Stimulated activated CD4-positive, alpha-beta T cell treated with anti-CD3 and anti-CD28 coated beads, Interleukin-15, amount 100 ng/mL, for 1 hour (primary cell): ENCODE results near the gene ANTXRL.
"Not testable (repeated sequence)": the region's sequence is repeated elsewhere in the genome, so short reads cannot be mapped to it uniquely, and the experiment has no call there.

Experiments used
- DNase-seq, 2 donors: peaks; one replicate each; pipeline ENCODE4 v3.0.0-alpha.2; 2020; ENCODE audit warnings: low read depth in 1 of 2, low spot score in 1 of 2

Gene ANTXRL

DNA sequence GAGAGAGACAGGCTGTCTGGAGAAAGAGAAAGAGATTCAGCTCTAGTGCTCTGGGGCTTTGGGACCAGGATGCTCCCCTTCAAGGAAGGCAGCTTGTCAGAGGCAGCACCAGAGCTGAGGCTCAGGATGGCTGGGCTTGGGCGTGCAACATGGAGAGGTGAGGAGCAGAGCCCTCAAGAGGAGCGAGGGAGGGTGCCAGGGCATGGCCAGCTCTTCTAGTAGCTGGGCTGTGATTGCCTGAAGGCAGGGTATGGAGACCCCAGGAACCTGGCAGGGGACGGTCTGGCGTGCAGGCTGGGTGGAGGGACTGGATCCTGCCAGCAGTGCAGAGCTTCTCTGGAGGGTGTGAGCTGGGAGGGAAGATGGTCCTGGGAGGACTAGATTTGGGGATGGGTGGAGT is 40.2 kb downstream of the ANTXRL start:
- no peak for DNase-seq

DNA sequence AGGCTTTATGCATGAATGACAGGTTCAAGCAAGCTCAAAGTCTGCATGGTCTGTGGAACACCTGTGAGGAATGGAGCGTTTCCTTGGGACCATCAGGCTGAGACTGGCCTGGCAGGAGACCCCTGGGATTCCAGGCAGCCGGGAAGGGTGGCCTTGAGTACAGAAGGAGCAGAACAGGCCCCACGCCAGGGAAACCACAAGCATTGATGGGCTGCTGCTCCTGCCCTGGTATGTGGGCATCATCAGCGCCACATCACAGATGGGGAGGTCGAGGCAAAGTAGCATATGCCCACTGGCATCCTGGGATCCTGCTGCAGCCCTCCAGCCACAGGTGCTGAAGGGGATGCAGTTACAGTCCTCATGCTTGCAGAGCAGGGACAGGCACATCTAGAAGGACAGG is 40.9 kb downstream of the ANTXRL start:
- no peak for DNase-seq

DNA sequence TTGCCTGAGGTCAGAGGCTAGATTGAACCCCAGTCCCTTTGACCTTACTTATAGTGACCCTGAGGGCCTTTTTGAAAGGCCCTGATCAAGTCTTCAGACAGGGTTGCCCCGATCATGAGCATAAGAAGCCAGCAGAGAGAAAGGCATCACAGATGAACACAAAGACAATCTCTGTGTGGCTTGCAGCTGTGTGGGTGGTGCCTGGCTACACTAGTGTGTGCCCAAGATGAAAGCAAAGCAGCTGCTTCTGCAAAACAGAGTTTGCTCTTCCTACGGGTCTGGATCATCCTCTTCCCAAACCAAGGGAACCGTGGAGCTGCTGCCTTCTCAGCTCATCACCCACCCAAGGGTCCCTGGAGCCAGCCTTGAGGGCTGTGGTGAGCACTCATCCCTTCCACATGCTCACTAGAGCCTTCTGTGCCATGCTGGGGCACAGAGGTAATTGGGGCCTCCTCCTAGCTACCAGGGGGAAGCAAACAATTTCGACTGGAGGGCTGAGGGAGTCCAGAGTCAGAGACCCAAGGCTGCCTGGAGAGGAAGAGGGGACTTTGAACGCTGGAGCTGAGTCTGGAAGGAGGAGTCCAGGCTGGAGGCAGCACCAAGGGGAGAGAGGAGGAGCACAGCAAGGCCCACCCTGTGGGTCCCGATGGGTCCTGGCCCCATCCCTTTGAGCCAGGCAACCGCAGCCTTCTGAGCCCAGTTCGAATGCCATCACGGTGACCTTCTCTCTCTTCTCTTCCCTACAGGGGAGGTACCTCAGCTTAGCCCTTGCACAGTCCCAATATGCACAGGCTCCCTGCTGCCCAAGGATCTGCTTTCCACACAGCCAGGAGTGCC is 42.3 kb downstream of the ANTXRL start:
- no peak for DNase-seq

DNA sequence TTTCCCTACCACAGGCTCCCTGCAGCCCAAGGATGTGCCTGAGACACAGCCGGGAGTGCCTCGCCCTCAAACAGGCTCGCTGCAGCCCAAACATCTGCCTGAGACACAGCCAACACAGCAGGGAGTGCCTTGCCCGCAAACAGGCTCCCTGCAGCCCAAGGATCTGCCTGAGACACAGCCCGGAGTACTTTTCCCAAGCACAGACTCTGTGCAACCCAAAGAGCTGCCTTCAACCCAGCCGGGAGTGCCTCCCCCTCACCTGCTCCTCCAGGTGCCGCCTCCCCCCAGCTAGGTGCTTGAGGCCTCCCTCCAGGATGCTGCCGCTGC is 42.9 kb downstream of the ANTXRL start:
- DNase-seq: no peak

DNA sequence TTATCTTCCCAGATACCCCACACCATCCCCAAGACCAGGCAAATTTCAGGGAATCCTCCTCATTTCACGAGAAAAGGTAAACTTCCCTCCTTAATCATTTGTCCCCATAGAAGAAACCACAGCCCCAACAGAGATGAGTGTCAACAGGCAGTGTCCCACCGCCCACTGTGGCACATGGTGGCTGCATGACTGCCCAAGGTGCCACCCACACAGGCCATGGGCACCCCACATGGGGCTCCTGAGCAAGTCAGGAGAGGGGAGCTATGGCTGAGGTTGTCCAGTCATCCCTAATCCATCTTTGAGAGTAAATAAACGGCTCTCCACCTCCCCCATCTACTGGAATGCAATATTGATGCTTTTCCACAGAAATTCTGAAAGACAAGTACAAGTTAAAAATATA is 44.1 kb downstream of the ANTXRL start:
- no peak for DNase-seq

DNA sequence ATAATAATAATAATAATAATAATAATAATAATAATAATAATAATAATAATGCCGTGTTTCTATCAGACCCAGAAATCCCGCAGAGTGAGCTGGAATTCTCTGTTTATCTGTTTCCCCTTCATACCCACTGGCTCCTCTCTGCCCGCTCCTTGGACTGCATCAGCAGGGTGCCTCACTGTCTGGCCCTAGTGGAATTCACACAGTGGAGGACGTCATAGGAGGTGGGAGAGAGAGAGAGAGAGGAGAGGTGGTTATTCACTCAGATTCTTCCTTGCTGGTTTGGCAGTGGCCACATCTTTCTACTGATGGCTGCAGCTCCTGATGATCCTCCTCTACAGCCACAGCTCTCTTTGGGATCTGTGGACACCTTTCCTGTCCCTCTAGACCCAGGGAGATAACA is 78.7 kb downstream of the ANTXRL start:
- not testable (repeated sequence) for DNase-seq

DNA sequence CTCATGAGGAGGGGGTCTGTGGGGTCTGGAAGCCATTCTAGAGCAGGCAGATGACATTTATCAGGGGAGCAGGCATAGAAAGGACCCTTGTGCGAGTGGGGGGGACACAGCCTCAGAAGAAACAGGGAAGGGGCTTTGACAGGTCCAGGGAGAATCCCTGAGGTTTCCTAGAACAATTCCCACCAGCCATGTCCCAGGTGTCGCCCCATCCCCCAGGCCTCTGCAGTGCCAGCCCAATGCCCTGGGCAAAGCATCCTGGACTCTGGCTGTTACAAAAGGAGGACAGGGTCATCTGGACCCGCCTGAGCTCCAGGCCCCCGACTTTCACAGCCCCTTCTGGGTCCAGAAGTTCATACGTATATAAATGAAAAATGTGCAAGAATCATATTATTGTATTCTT is 80.4 kb downstream of the ANTXRL start:
- DNase-seq: not testable (repeated sequence)

DNA sequence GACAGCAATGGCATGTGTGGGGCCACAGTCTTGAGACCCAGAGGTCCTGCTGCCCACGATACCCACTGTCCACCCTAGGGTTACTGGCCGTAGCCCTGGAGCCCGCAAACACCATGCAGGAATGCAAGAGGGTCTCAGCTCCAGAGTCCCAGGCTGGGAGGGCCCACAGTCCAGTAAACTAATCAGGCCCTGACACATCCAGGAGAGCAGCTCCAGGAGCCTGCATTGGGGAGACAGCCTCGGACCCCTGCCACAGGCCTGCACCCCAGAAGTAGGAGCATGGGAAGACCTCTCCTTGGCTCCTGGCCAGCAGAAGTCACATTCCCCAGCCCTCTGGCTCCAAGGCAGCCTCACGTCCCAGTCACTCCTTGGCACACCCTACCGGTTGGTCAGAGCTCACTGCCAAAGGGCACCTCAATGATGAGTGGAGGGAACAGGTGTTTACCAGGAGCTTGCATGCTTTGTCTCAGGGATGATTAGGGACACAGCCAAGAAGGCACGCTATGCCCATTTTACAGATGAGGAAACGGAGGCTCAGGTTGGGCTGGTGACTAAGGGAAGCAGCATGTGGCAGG is 81.0 kb downstream of the ANTXRL start:
- not testable (repeated sequence) for DNase-seq

DNA sequence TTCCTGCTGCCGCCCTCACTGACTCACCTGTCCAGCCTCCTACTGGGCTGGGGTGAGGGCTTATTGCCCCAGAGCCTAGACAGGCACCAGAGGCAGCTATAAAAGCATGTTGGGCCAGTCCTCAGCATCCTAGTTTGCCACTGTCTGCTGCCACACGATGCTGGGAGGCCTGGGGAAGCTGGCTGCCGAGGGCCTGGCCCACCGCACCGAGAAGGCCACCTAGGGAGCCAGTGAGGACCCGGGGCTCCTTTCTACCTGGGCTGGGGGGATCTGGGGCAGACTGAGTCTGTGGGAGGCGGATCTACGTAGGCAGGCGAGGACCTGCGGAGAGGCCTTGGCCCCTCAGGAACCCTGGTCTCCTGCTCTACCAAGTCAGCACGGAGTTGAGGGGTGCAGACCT is 82.2 kb downstream of the ANTXRL start:
- not testable (repeated sequence) for DNase-seq

DNA sequence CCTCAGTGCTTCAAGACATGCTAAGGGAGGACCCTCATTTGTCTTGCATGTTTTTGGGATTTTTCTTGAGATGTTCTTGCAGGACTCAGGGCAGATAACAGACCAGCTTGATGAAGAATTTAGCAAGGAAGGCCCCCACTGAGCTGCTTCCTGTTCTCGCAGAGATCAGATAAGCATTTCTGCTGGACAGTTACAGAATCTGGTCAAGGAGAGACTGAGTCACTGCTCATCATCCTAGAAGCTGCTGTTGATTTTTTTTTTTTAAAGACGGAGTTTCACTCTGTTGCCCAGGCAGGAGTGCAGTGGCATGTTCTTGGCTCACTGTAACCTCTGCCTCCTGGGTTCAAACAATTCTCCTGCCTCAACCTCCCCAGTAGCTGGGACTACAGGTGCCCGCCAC is 87.6 kb downstream of the ANTXRL start:
- DNase-seq: not testable (repeated sequence)

DNA sequence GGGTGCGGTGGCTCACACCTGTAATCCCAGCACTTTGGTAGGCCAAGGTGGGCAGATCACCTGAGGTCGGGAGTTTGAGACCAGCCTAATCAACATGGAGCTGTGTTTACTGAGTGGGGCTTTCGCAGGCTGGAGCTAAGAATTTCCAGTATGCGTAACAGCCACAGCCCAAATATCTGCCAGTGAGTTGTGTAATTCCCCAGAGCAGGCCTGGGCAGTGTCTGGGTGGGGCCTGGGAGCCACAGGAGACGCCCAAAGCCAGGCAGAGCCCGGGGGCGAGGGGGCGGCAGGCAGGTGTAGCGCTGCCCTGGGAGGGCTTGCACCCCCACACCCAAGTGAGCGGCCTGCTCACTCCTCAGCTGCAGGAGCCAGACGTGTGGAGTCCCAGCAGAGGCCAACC is 88.6 kb downstream of the ANTXRL start, which contains the start of gene ANXA8L1:
Gene ANXA8L1 (plus strand): TSS at position 371 of the 400 bp plus-strand sequence. CDS start 76 bp downstream, outside the sequence.
- DNase-seq: not testable (repeated sequence)

DNA sequence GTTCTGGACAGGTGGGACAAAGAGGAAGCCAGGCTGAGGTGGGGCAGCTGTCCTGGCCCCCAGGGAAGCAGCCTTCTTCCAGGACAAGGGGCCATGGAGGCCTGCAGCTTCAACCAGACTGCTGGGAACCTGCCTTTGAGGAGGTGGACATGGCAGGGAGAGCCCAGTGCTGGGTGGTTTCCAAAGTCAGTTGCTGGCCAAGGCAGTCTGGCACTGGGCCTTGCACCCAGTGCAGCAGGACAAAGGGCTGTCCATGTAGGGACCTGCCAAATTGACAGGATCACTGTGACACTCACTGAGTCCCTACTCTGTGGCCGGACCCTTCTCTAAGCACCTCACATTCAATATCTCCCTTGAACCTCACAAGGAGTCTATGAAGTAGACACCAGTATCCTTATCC is 90.2 kb downstream of the ANTXRL start:
- DNase-seq: not testable (repeated sequence)

DNA sequence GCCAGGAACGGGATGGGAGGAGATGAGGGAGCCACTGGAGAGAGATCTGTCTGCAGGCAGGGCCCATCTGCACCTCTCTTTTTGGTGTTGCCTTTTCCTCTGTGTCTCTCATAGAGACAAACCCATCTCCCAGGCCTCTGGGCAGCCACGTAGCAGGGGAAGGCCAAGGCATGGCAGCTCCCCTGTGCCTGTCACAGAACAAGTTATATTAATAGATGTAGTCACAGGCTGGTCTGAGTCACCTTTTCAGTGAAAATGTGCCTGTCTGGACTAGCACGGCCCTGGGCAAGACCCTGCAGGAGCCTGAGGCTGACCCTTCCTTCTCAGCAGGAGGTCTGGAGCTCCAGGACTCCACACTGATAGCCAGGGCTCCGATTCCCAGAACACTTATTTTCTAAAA is 90.9 kb downstream of the ANTXRL start:
- DNase-seq: not testable (repeated sequence)

DNA sequence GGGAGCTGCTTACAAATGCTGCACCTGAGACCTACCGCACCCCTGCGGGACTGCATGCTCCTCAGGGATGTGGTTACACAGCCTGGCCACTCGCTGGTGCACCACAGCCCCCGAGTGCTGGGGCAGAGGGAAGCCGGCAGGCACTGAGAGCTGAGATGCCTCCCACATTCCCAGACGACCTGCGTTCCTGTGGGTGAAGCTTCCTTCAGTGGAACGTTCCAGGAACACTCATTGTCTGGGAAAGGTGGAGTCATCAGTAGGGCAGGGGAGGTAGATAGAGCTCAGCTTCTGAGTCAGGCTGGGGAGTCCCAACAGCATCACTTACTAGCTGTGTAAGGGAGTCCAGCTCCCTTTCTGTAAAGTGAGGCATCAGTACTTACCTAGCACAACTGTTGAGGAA is 91.3 kb downstream of the ANTXRL start:
- not testable (repeated sequence) for DNase-seq

DNA sequence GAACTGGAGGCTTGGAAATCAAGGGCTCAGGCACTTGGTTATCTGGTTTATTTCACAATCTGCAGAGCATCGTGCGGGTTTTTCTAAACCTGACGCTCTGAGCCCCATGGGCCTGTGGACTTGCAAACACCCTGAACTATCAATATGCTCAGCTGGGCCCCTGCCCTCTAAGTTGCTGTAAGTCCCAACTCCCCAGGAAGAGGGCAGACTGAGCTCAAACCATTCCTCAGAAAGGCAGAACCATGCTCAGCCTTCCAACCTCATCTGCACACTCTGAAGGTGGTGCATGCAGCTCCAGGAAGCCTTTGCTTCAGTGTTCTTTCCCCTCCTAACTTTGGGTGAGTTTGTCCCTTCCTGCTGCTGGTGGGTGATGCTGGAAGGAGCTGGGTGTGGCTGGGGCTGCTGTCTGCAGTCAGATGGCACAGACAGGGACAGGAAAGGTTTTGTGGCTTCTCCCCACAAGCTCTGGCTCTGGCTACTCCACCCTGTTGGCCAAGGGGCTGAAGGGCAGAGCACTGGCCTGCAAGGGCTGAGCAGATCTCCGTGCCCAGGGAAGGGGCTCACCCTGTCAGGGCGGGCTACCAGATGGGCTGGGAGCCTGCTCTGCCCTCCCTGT is 92.5 kb downstream of the ANTXRL start:
- DNase-seq: not testable (repeated sequence)
